D721Med (cell line): ENCODE data around the gene SHROOM2.

Experiments
- DNase-seq: peaks from one replicate; pipeline ENCODE4 v3.0.0; 2011; ENCODE audit warnings: low spot score; ENCODE audit not compliant: insufficient read length
- FAIRE-seq: peaks from 2 replicates; lab custom pipeline; 2011; peaks lifted over from hg19 to GRCh38; lab: Jason Lieb, UNC
- CTCF ChIP-seq: IDR thresholded peaks from 2 replicates; pipeline ENCODE4 v1.5.1; 2012; ENCODE audit warnings: mild to moderate bottlenecking, control low read depth; ENCODE audit not compliant: insufficient read depth; ENCODE audit errors: missing control alignments

The SHROOM2 gene

GRCh38 chrX:9832811-9833210 is 46.6 kb downstream of the SHROOM2 start:
- TF ChIP-seq CTCF: no peak
- no peak for FAIRE-seq
- no peak for DNase-seq

- no peak for TF ChIP-seq CTCF
- DNase-seq (no peak), FAIRE-seq (no peak)
These were observed 49.5 kb downstream of the SHROOM2 start for GRCh38 chrX:9835585-9836210.

- FAIRE-seq (no peak), DNase-seq (no peak)
- no peak for TF ChIP-seq CTCF
These were observed 56.3 kb downstream of the SHROOM2 start for GRCh38 chrX:9842541-9842940.

DNA sequence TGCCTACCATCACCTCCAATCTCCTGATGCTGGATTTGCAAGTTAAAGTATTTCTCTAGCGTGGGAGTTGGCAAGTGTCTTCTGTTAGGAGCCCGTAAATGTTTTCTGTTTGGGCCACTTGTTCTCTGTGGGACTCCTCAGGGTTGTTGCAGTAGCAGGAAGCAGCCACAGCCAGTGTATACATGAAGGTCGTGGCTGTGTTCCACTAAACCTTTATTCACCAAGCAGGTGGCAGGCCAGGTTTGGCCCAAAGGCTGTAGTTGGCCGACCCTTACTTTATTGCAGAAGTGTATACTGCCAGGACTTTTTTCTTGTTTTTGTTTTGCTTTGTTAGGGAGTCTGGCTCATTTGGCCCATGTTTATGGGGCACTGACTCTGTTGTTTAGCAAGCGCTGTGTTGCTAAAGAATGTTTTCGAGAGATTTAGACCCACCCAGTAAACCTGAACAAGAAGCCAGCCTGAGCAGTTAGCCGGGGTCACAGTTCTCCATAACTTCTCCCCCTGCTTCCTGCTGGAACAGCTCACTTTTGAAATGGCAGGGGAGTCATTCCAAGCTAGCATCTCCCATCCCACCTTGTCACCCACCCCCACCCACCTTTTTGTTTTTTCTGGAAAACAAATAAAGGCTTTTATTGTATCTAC is 58.8 kb downstream of the SHROOM2 start:
- FAIRE-seq: no peak
- no peak for DNase-seq
- TF ChIP-seq CTCF: no peak

- DNase-seq: no peak
- no peak for TF ChIP-seq CTCF
- FAIRE-seq: no peak
These were observed 59.3 kb downstream of the SHROOM2 start for GRCh38 chrX:9845578-9845952.

DNA sequence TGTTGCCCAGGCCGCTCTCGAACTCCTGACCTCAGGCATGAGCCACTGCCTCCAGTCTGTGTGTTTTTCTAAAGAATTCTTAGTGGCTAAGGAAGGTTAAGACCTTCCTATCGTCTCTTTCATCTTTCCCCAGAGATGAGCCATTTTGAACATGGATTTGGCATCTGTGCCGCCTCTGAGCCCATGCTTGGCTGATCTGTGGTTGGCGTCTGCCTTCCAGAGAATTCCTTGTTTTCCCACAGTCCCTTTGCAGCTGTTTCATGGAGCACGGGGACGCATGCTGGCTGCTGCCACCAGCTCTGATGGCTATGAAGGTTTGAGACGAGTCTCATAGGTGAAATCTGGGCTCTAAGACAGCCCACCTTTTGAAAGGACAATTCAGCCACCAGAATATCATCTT is 60.4 kb downstream of the SHROOM2 start:
- no peak for FAIRE-seq
- TF ChIP-seq CTCF: no peak
- no peak for DNase-seq

- DNase-seq (no peak), FAIRE-seq (no peak)
- no peak for TF ChIP-seq CTCF
These were observed 60.8 kb downstream of the SHROOM2 start for GRCh38 chrX:9847071-9847470.
